Kidney glomerular epithelial cell (primary cell): ENCODE results near the gene PPDPF.
"Not testable (repeated sequence)": the region's sequence is repeated elsewhere in the genome, so short reads cannot be mapped to it uniquely, and the experiment has no call there.

Experiments
- DNase-seq: peaks from one replicate; lab custom pipeline; 2025; lab: John Stamatoyannopoulos, UW

Gene PPDPF

GRCh38 chr20:63565021-63565698 is 44.6 kb downstream of the PPDPF start:
- DNase-seq, result no peak

- DNase-seq, result no peak
Observed at GRCh38 chr20:63565699-63566335, 45.3 kb downstream of the PPDPF start.

GRCh38 chr20:63566395-63567135 is 46.0 kb downstream of the PPDPF start:
- no peak for DNase-seq

GRCh38 chr20:63567136-63567385 is 46.5 kb downstream of the PPDPF start:
- no peak for DNase-seq

- DNase-seq, result no peak
Observed at GRCh38 chr20:63567386-63568169, 47.0 kb downstream of the PPDPF start.

- no peak for DNase-seq
Observed at GRCh38 chr20:63568170-63568981, 47.8 kb downstream of the PPDPF start.

- no peak for DNase-seq
Observed at GRCh38 chr20:63568986-63569949, 48.7 kb downstream of the PPDPF start.

GRCh38 chr20:63570281-63571086 is 49.9 kb downstream of the PPDPF start:
- no peak for DNase-seq

- not testable (repeated sequence) for DNase-seq
Observed at GRCh38 chr20:63571087-63571478, 50.5 kb downstream of the PPDPF start.
